ENCODE data around the gene FNDC11. TPM values are rescaled to one million over a fixed set of nuclear protein-coding genes. Genes with fewer than 3 reads are reported as not detected.

Gene FNDC11
- total and polyA plus RNA-seq, 2 donors (not counting 3 experiments of a cell fraction or from before 2014, with no cell fraction given) = 0.71 to 1.9 TPM

GRCh38 chr20:63567136-63567385 is 13.1 kb downstream of the FNDC11 start:
- H3K9me1 ChIP-seq (replicated peaks; ENCODE audit: control insufficient read depth, extremely low read depth, insufficient read depth, low read length) = no peaks in the 10 kb centered on the region
- H3K9me3 ChIP-seq (replicated peaks; ENCODE audit: control insufficient read depth, insufficient read depth, low read length) = no peaks in the 10 kb centered on the region
- peaks cover 0 to 6% of the 10 kb centered on the region in 2 experiments for H3K36me3 ChIP-seq (ENCODE audit: control insufficient read depth in 2 of 2, extremely low read depth in 1 of 2, insufficient read depth in 2 of 2, low read length in 2 of 2)
- POLR2A ChIA-PET = no interaction called here
- no peak overlapping the region for H3K27ac ChIP-seq (ENCODE audit: insufficient read depth, low read depth, low read length)
- dilution Hi-C loops (cut with MboI; ENCODE audit: extremely low pct_ligation_motif_present, low sequenced_read_pairs) (no loop called here), intact Hi-C loops (cut with micrococcal nuclease) (no loop called here)
- DNase-seq (ENCODE audit: low read depth, low spot score) = no peak
- H3K9ac ChIP-seq (replicated peaks; ENCODE audit: extremely low read depth, insufficient read depth, low read length) = no peak overlapping the region
- no peaks in the 10 kb centered on the region for H3K79me2 ChIP-seq (ENCODE audit: control insufficient read depth, insufficient read depth, low read length)
- H3K4me3 ChIP-seq (replicated peaks in 1 of 3; ENCODE audit: insufficient read depth in 1 of 3, low read depth in 1 of 3, low read length in 3 of 3) = no peak overlapping the region
- no peak overlapping the region for H2AFZ ChIP-seq (ENCODE audit: low read depth, low read length)
- no peaks in the 10 kb centered on the region for H4K20me1 ChIP-seq (replicated peaks; ENCODE audit: control insufficient read depth, extremely low read depth, insufficient read depth, low read length)
- CTCF ChIA-PET = interaction anchor here (0.9 to 1.4 kb wide), 2 partner anchors 15 to 21 kb away, joined by 3 read pairs; no protein-coding TSS in a partner anchor
- TF ChIP-seq GATA2 (IDR thresholded peaks at IDR 0.05; ENCODE audit: insufficient read depth, insufficient read length, low read depth, low read length) (no peak), CTCF (IDR thresholded peaks at IDR 0.05; ENCODE audit: extremely low read depth in 1 of 2, insufficient read depth in 1 of 2, low read depth in 1 of 2, low read length in 2 of 2) (no peak), MYC (IDR thresholded peaks at IDR 0.05; ENCODE audit: low read depth, low read length) (no peak), POLR2A (IDR thresholded peaks at IDR 0.05; ENCODE audit: low read depth, low read length) (no peak), POLR2AphosphoS5 (IDR thresholded peaks at IDR 0.05; ENCODE audit: insufficient read depth, low read depth, low read length) (no peak), JUN (IDR thresholded peaks at IDR 0.05; ENCODE audit: borderline replicate concordance, insufficient read depth, insufficient read length, low read depth) (no peak), MAX (IDR thresholded peaks at IDR 0.05; ENCODE audit: insufficient read depth, insufficient read length) (no peak), EZH2 (IDR thresholded peaks at IDR 0.05; ENCODE audit: borderline replicate concordance, low read depth, low read length, severe bottlenecking) (no peak), FOS (IDR thresholded peaks at IDR 0.05; ENCODE audit: borderline replicate concordance, insufficient read depth, low read length) (no peak)
- H3K27me3 ChIP-seq (ENCODE audit: control insufficient read depth in 2 of 2, insufficient read depth in 2 of 2, low read length in 2 of 2) = no peaks in the 10 kb centered on the region
- no peaks in the 10 kb centered on the region for H3K4me1 ChIP-seq (ENCODE audit: control insufficient read depth, extremely low read depth, insufficient read depth, low read length)
- FAIRE-seq = no peak
- no TSS peak for BruUV-seq (replicated peaks)
- H3K4me2 ChIP-seq (ENCODE audit: insufficient read depth, low read length) = no peak overlapping the region

Measured in endothelial cell of umbilical vein (primary cell).